GM18951 (cell line): ENCODE measurements around the gene NNT.
"Not testable (repeated sequence)": the region's sequence is repeated elsewhere in the genome, so short reads cannot be mapped to it uniquely, and the experiment has no call there.

Experiments
- POLR2A ChIP-seq: IDR thresholded peaks from 4 replicates; pipeline ENCODE4 v1.6.1; 2011; ENCODE audit warnings: mild to moderate bottlenecking; ENCODE audit not compliant: insufficient read length, insufficient read depth; ENCODE audit errors: extremely low read depth
- in situ Hi-C: fragments of 300-500 bp; cut with MboI; formaldehyde crosslinking; loops from one replicate; pipeline ENCODE4 v1.12.0; 2022; ENCODE audit warnings: low sequenced_read_pairs, mixed read lengths, inconsistent platforms; ENCODE audit not compliant: unreplicated experiment

The NNT gene

DNA sequence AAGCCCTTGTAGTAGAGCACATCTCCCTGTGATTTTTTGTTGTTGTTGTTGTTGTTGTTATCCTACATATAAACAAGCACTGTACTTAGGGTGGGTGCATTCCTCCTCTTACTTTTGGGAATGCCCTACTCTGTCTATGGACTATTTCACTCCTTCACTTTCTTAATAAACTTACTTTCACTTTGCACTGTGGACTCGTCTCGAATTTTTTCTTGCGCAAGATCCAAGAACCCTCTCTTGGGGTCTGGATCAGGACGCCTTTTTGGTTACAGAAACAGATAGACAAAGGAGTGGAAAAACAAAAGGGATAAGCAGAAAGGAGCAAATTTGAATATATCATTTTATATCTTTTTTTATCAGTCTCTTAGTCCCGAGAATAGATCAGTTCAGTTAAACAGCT lies 31.7 kb upstream of the NNT start:
- in situ Hi-C loops = no loop called here
- TF ChIP-seq POLR2A = no peak

DNA sequence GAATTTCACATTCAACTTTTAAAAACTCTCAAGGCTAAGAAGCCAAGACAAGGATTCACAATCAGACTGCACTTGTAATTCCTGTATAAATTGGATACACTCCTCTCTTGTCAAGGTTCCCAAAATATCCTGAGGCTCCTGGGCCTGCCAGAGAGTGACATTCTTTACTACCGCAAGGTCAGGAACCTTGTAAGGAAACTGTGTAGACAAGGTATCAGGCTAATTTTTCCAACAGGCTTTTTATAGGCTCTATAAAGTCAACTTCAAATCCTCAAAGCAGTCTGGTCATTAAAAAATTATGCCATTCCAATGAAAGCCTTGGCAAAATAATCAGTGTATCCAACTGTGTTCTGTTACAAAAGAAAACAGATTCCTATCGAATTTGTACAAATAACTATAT lies 30.6 kb upstream of the NNT start:
- no peak for TF ChIP-seq POLR2A
- in situ Hi-C loops = no loop called here

GRCh38 chr5:43573058-43573457 lies 29.9 kb upstream of the NNT start:
- in situ Hi-C loops = no loop called here
- TF ChIP-seq POLR2A = no peak

GRCh38 chr5:43580402-43581210 lies 22.4 kb upstream of the NNT start:
- in situ Hi-C loops = not testable (repeated sequence)

DNA sequence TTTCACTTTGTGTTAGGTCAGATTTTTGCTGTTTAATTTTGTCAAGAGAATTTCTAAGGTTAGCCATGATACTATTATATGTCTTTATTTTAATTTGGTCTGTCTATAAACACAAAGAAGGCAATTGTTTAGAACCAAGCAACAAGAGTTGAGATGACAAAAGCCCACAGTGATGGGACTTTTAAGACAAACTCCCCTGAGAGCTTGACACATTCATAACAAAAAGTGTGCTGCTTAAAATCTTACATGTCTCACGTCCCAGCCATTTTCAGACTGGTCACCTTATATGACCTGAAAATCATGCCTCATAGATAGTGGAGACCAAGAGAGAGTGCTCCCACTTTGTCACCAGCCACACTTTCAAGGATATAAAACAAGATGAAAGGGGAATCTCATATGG lies 21.6 kb upstream of the NNT start:
- in situ Hi-C loops = no loop called here
- no peak for TF ChIP-seq POLR2A

DNA sequence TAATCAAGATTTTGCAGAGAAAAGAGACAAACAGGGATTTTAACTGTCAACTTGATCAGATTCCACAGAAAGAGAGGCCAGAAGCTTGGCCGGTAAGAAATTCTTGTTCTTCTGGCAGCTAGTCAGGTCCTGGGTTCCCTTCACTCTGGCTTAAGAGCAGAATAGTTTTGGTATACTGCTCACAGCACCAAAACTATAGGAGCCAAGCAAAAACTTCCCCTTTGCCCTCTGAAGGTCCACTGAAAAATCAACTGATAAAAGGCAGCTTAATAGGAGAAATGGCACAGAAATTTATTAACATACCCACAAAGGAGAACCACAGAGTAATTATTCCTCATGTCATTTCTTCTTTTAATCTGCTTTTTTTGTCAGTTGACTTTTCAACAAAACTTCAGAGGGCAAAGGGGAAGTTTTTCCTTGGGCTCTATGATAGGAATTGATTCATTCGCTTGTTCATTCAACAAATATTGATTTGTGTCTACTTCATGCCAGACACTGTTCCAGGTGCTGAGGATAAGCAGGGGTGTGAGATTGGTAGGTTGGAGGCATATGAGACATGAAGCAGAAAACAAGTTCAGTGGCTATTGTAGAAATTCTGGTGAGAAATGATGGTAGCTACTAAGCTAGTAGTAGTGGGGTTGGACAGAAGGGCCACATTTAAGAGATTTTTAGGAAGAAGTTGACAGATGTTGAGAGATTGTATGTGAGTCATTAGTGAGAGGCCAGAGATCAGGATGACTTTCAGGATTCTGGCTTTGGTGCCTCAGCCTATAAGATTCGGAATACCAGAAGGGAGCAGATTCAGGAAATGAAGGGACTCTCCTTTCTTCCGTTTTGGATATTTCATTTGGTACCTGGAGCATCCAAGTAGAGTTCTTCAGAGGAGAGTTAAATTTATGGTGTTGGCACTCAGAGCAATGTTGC lies 20.6 kb upstream of the NNT start:
- in situ Hi-C loops = no loop called here
- no peak for TF ChIP-seq POLR2A

GRCh38 chr5:43583724-43584123 lies 19.3 kb upstream of the NNT start:
- no peak for TF ChIP-seq POLR2A
- in situ Hi-C loops = no loop called here

- in situ Hi-C loops = no loop called here
- TF ChIP-seq POLR2A = no peak
Observed at GRCh38 chr5:43584166-43584699, 18.7 kb upstream of the NNT start.

GRCh38 chr5:43588842-43589241 lies 14.1 kb upstream of the NNT start:
- TF ChIP-seq POLR2A = no peak
- in situ Hi-C loops = no loop called here

DNA sequence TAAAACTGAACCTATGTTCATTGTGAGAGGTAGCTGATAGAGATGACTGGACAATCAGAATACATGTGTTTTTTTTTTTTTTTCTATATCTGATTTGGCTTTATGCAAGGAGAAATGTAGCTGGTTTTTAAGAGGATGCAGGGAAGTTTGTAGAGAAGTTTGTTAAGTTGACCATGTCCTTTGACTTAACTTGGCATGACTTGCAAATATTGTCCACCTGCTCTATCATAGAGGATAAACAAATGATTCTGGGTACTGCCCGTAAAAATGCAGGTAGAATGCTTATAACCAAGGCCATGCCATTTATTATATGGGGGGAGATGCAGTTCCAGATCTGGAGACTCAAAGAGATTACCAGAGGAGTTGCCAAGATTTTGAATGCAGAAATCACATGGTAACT lies 13.7 kb upstream of the NNT start:
- in situ Hi-C loops = no loop called here
- TF ChIP-seq POLR2A = no peak

DNA sequence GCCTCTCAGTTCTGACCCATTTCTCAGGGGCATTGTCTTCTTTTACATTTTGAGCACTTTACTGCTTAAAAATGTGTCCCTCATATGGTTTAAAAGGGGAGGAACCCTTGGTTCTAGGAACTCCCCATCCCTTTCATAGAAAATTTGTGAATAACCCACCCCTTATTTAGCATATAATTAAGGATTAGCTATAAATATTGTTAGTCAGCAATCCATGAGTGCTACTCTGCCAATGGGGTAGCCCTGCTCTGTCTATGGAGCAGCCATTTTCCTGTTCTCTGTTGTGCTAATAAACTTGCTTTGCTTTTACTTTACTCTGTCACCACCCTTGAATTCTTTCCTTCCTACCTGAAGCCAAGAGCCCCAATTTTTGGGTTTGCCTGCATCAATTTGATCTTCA lies 12.3 kb upstream of the NNT start:
- no peak for TF ChIP-seq POLR2A
- in situ Hi-C loops = no loop called here

GRCh38 chr5:43592363-43592762 lies 10.6 kb upstream of the NNT start:
- no peak for TF ChIP-seq POLR2A
- in situ Hi-C loops = no loop called here

DNA sequence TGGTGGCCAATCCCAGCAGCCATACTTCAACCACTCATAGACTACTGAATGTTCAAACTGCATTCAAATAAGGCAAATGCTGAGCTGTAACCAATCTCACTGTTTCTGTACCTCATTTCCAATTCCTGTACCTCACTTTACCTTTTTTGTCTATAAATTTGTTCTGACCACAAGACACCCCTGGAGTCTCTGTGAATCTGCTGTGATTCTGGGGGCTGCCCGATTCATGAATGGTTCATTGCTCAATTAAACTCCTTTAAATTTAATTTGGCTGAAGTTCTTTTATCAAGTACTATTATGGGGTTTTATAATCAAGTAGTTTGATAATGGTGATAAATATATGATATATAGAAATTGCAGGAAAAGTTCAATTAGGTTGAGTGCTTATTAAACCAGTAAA lies 4.1 kb upstream of the NNT start:
- in situ Hi-C loops = not testable (repeated sequence)
